Stomach (tissue), 4 donors: ENCODE data around the gene SYT12.

Source experiments
- EP300 ChIP-seq: sonication (generic); formaldehyde crosslinking; IDR thresholded peaks from one replicate; pipeline ENCODE4 v1.6.1; 2017; ENCODE audit warnings: antibody characterized with exemption
- POLR2A ChIP-seq, 4 donors: fragments of 450-650 bp; IDR thresholded peaks; one replicate each; pipeline ENCODE4 v1.6.1; 2016; ENCODE audit warnings: antibody characterized with exemption in 4 of 4, control low read depth in 2 of 4, mild to moderate bottlenecking in 1 of 4, moderate library complexity in 1 of 4
- TF ChIP-seq, protein P1 (sequence below), 7 experiments: fragments of 450-650 bp in 4 of 7; fragments of 200-600 bp in 3 of 7; sonication (generic) in 3 of 7; IDR thresholded peaks; one replicate each; pipeline ENCODE4 v1.5.1; 2016 to 2019; ENCODE audit warnings: antibody characterized with exemption in 7 of 7, control low read depth in 2 of 7, mild to moderate bottlenecking in 1 of 7

DNA sequence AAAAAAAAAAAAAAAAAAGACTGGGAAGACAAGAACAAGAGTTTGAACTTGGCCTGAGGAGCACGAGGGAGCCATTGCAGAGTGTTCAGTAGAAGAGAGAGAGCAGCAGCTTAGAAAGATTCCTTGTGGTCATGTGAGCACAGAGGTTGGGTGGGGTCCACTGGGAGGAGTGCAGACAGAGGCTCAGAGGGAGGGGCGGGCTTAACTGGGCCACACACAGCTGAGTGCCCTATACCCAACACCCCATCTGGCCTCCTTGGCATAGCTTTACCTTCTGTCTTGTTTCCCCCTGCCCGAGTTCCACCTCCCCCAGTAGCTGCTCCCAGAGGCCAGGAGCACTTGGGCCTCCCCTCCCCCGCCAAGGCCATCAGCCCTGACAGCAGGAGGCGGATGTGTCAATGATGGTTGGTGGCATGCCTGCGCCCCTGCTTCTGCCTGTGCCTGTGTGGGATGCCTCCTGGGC, 35.7 kb upstream of the SYT12 start:
- TF ChIP-seq, protein P1, sequence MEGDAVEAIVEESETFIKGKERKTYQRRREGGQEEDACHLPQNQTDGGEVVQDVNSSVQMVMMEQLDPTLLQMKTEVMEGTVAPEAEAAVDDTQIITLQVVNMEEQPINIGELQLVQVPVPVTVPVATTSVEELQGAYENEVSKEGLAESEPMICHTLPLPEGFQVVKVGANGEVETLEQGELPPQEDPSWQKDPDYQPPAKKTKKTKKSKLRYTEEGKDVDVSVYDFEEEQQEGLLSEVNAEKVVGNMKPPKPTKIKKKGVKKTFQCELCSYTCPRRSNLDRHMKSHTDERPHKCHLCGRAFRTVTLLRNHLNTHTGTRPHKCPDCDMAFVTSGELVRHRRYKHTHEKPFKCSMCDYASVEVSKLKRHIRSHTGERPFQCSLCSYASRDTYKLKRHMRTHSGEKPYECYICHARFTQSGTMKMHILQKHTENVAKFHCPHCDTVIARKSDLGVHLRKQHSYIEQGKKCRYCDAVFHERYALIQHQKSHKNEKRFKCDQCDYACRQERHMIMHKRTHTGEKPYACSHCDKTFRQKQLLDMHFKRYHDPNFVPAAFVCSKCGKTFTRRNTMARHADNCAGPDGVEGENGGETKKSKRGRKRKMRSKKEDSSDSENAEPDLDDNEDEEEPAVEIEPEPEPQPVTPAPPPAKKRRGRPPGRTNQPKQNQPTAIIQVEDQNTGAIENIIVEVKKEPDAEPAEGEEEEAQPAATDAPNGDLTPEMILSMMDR (IDR thresholded peaks at IDR 0.05), result no peak
- TF ChIP-seq EP300 (no peak), POLR2A (IDR thresholded peaks at IDR 0.05) (no peak)
